DOHH2 (cell line): ENCODE data around the gene MGME1.

Experiments used
- EZH2phosphoT487 ChIP-seq: fragments of 200-600 bp; sonication (generic); IDR thresholded peaks from 2 replicates; pipeline ENCODE4 v1.6.1; 2017; ENCODE audit warnings: borderline replicate concordance, mild to moderate bottlenecking, antibody characterized with exemption, low read length, moderate library complexity, mixed read lengths
- TF ChIP-seq, protein P1 (sequence below): fragments of 200-600 bp; sonication (generic); IDR thresholded peaks from one replicate; pipeline ENCODE4 v1.5.1; 2014; ENCODE audit warnings: antibody characterized with exemption, mild to moderate bottlenecking, low read depth, low read length; ENCODE audit not compliant: poor library complexity, severe bottlenecking

DNA sequence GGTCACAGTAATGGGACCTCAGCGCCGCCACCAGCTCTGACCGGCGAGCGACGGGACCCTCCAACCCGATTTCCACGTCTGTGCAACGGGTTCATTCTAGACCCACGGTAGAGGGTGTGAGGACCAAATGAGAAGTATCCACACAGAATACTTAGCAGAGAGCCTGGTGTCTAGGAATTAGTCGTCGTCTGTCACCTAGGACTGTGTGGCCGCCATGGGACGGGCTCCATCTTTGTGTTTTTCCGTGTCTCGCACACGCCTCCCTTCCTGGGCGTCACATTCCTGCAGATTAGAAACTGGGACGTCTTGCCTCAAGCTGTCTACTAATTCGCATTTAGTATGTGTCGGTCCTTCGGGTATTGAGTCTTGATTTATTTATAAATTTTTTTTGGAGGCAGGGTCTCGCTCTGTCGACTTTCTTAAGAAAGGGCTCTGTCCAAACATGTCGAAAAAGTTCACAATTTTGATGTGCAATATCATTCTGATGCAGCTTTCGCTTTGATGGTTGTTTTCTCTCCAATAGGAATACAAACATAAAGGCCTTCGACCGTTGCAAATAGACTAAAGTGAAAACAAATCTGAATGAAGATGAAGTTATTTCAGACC is 563 bp downstream of the MGME1 start:
- TF ChIP-seq, protein P1, sequence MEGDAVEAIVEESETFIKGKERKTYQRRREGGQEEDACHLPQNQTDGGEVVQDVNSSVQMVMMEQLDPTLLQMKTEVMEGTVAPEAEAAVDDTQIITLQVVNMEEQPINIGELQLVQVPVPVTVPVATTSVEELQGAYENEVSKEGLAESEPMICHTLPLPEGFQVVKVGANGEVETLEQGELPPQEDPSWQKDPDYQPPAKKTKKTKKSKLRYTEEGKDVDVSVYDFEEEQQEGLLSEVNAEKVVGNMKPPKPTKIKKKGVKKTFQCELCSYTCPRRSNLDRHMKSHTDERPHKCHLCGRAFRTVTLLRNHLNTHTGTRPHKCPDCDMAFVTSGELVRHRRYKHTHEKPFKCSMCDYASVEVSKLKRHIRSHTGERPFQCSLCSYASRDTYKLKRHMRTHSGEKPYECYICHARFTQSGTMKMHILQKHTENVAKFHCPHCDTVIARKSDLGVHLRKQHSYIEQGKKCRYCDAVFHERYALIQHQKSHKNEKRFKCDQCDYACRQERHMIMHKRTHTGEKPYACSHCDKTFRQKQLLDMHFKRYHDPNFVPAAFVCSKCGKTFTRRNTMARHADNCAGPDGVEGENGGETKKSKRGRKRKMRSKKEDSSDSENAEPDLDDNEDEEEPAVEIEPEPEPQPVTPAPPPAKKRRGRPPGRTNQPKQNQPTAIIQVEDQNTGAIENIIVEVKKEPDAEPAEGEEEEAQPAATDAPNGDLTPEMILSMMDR = no peak
- no peak for TF ChIP-seq EZH2phosphoT487
